ENCODE data around the gene PMFBP1.

- TF ChIP-seq CTCF (IDR thresholded peaks at IDR 0.05; ENCODE audit: poor library complexity, severe bottlenecking) (no peak), POLR2AphosphoS5 (IDR thresholded peaks at IDR 0.05) (no peak), TAF1 (IDR thresholded peaks at IDR 0.05; ENCODE audit: low read depth) (no peak)
Observed at GRCh38 chr16:72220875-72221629, 49.1 kb upstream of the PMFBP1 start.
